Measurements from ENCODE around the gene DOCK2. TPM values are rescaled to one million over a fixed set of nuclear protein-coding genes. Genes with fewer than 3 reads are reported as not detected.

The DOCK2 gene
- total and polyA plus RNA-seq, 2 donors from 2014 or later, result 1.0 to 42.0 TPM

GRCh38 chr5:169848792-169849191, 211.7 kb downstream of the DOCK2 start:
- FAIRE-seq, result no peak

GRCh38 chr5:169850409-169850808, 213.3 kb downstream of the DOCK2 start:
- TF ChIP-seq CTCF (IDR thresholded peaks at IDR 0.05; ENCODE audit: borderline replicate concordance, extremely low read depth, insufficient read depth), result no peak
- Histone ChIP-seq H3K9ac (ENCODE audit: low read length in 3 of 3) (no peak overlapping the region), H3K27me3 (ENCODE audit: control insufficient read depth, insufficient read depth, low read length) (no peaks in the 10 kb centered on the region), H3K36me3 (ENCODE audit: control insufficient read depth in 2 of 3, insufficient read depth in 3 of 3, low read length in 3 of 3) (no peaks in the 10 kb centered on the region), H3K4me3 (ENCODE audit: low read length in 3 of 3) (no peak overlapping the region), H3K27ac (ENCODE audit: low read depth in 2 of 2, low read length in 2 of 2) (no peak overlapping the region), H3K4me1 (ENCODE audit: control insufficient read depth in 2 of 3, insufficient read depth in 2 of 3, low read depth in 1 of 3, low read length in 3 of 3) (no peaks in the 10 kb centered on the region), H3K9me3 (ENCODE audit: control insufficient read depth in 2 of 3, insufficient read depth in 1 of 3, low read length in 3 of 3) (peaks cover 0 to 16% (median 6%) of the 10 kb centered on the region in 3 donors)
- DNase-seq, result no peak
- intact Hi-C loops (cut with DNase I), result no loop called here
- no peak for FAIRE-seq

More at GRCh38 chr5:169848792-169849191, 211.7 kb downstream of the DOCK2 start:
- no peak for DNase-seq
- TF ChIP-seq CTCF (IDR thresholded peaks at IDR 0.05; ENCODE audit: borderline replicate concordance, extremely low read depth, insufficient read depth), result no peak
- H3K9me3 ChIP-seq (ENCODE audit: control insufficient read depth in 2 of 3, insufficient read depth in 1 of 3, low read length in 3 of 3), result peaks cover 0 to 16% (median 6%) of the 10 kb centered on the region in 3 donors
- intact Hi-C loops (cut with DNase I), result no loop called here
- H3K9ac ChIP-seq (ENCODE audit: low read length in 3 of 3), result no peak overlapping the region
- H3K27ac ChIP-seq (ENCODE audit: low read depth in 2 of 2, low read length in 2 of 2), result no peak overlapping the region
- H3K27me3 ChIP-seq (ENCODE audit: control insufficient read depth, insufficient read depth, low read length), result no peaks in the 10 kb centered on the region
- no peaks in the 10 kb centered on the region for H3K4me1 ChIP-seq (ENCODE audit: control insufficient read depth in 2 of 3, insufficient read depth in 2 of 3, low read depth in 1 of 3, low read length in 3 of 3)
- H3K36me3 ChIP-seq (ENCODE audit: control insufficient read depth in 2 of 3, insufficient read depth in 3 of 3, low read length in 3 of 3), result no peaks in the 10 kb centered on the region
- H3K4me3 ChIP-seq (ENCODE audit: low read length in 3 of 3), result no peak overlapping the region

GRCh38 chr5:169851321-169851850, 214.3 kb downstream of the DOCK2 start:
- Histone ChIP-seq H3K4me3 (ENCODE audit: low read length in 3 of 3) (no peak overlapping the region), H3K27ac (ENCODE audit: low read depth in 2 of 2, low read length in 2 of 2) (no peak overlapping the region), H3K4me1 (ENCODE audit: control insufficient read depth in 2 of 3, insufficient read depth in 2 of 3, low read depth in 1 of 3, low read length in 3 of 3) (no peaks in the 10 kb centered on the region), H3K36me3 (ENCODE audit: control insufficient read depth in 2 of 3, insufficient read depth in 3 of 3, low read length in 3 of 3) (no peaks in the 10 kb centered on the region), H3K27me3 (ENCODE audit: control insufficient read depth, insufficient read depth, low read length) (no peaks in the 10 kb centered on the region), H3K9ac (ENCODE audit: low read length in 3 of 3) (no peak overlapping the region), H3K9me3 (ENCODE audit: control insufficient read depth in 2 of 3, insufficient read depth in 1 of 3, low read length in 3 of 3) (peaks cover 0 to 16% (median 6%) of the 10 kb centered on the region in 3 donors)
- no peak for TF ChIP-seq CTCF (IDR thresholded peaks at IDR 0.05; ENCODE audit: borderline replicate concordance, extremely low read depth, insufficient read depth)
- intact Hi-C loops (cut with DNase I), result no loop called here
- FAIRE-seq (no peak), DNase-seq (no peak)

- DNase-seq, result no peak
- no peaks in the 10 kb centered on the region for H3K4me1 ChIP-seq (ENCODE audit: control insufficient read depth in 2 of 3, insufficient read depth in 2 of 3, low read depth in 1 of 3, low read length in 3 of 3)
- H3K36me3 ChIP-seq (ENCODE audit: control insufficient read depth in 2 of 3, insufficient read depth in 3 of 3, low read length in 3 of 3), result no peaks in the 10 kb centered on the region
- peaks cover 0 to under 1% (median 0%) of the 10 kb centered on the region in 3 donors for H3K9me3 ChIP-seq (ENCODE audit: control insufficient read depth in 2 of 3, insufficient read depth in 1 of 3, low read length in 3 of 3)
- H3K27me3 ChIP-seq (ENCODE audit: control insufficient read depth, insufficient read depth, low read length), result no peaks in the 10 kb centered on the region
- no peak overlapping the region for H3K27ac ChIP-seq (ENCODE audit: low read depth in 2 of 2, low read length in 2 of 2)
- H3K9ac ChIP-seq (ENCODE audit: low read length in 3 of 3), result no peak overlapping the region
- no peak for FAIRE-seq
- H3K4me3 ChIP-seq (ENCODE audit: low read length in 3 of 3), result no peak overlapping the region
- intact Hi-C loops (cut with DNase I), result no loop called here
- no peak for TF ChIP-seq CTCF (IDR thresholded peaks at IDR 0.05; ENCODE audit: borderline replicate concordance, extremely low read depth, insufficient read depth)
Measured at GRCh38 chr5:169856571-169856970, 219.5 kb downstream of the DOCK2 start.

All from kidney (tissue), 14 donors.